Mesangial cell (primary cell): Measurements from ENCODE around the gene BLVRB. TPM values are rescaled to one million over a fixed set of nuclear protein-coding genes. Genes with fewer than 3 reads are reported as not detected.

Experiments
- total RNA-seq: library from RNA; depleted of rRNA; stranded (reverse); fragments of >200 nt; gene quantifications from 2 replicates; pipeline ENCODE4 v1.2.3, GENCODE V29; 2015

Gene BLVRB
- 37.2 and 98.8 TPM in 2 replicates for total RNA-seq

GRCh38 chr19:40465557-40466218, at the start of gene BLVRB:
TSS of gene BLVRB (minus strand) at chr19:40465745. CDS start at chr19:40465688, 57 bp downstream.

GRCh38 chr19:40466985-40467734, 1.6 kb upstream of the BLVRB start, which contains the start of gene SPTBN4:
TSS of gene SPTBN4 (plus strand) at chr19:40467001. CDS start at chr19:40472622, 5,621 bp downstream.

GRCh38 chr19:40444000-40444824, 21.3 kb downstream of the BLVRB start, which contains the start of gene SERTAD3:
TSS of gene SERTAD3 (minus strand) at chr19:40444335. CDS start at chr19:40442080, 2,255 bp downstream.

GRCh38 chr19:40425450-40426287, 39.9 kb downstream of the BLVRB start, which contains the start of gene SERTAD1:
TSS of gene SERTAD1 (minus strand) at chr19:40425992. CDS start at chr19:40423546, 2,446 bp downstream.

GRCh38 chr19:40413291-40413845, 52.2 kb downstream of the BLVRB start, which contains the start of gene PRX:
TSS of gene PRX (minus strand) at chr19:40413378. CDS start at chr19:40407932, 5,446 bp downstream.

Other genes with a start within 250 kb of the BLVRB start
- not detected in 2 replicates for gene TTC9B, start 247.4 kb downstream of the BLVRB start, total RNA-seq
- not detected in 2 replicates for gene CCNP, start 239.1 kb downstream of the BLVRB start, total RNA-seq
- gene AKT2, start 180.4 kb downstream of the BLVRB start, total RNA-seq = 75.6 and 91.8 TPM in 2 replicates
- gene C19orf47, start 117.3 kb downstream of the BLVRB start, total RNA-seq = 11.2 and 19.2 TPM in 2 replicates
- 235 and 546 TPM in 2 replicates for gene PLD3, start 117.0 kb downstream of the BLVRB start, total RNA-seq
- 0.25 TPM in 1 of 2 replicates, not detected in the other for gene HIPK4, start 75.6 kb downstream of the BLVRB start, total RNA-seq
- 1.1 and 3.4 TPM in 2 replicates for gene PRX, start 52.4 kb downstream of the BLVRB start, total RNA-seq
- gene SERTAD1, start 39.8 kb downstream of the BLVRB start, total RNA-seq = 8.0 and 12.5 TPM in 2 replicates
- gene SERTAD3, start 21.4 kb downstream of the BLVRB start, total RNA-seq = 17.9 and 22.8 TPM in 2 replicates
- gene SPTBN4, start 1.3 kb upstream of the BLVRB start, total RNA-seq = 0.38 and 0.49 TPM in 2 replicates
- 139 and 152 TPM in 2 replicates for gene SHKBP1, start 111.1 kb upstream of the BLVRB start, total RNA-seq
- gene LTBP4, start 135.6 kb upstream of the BLVRB start, total RNA-seq = 77.6 and 170 TPM in 2 replicates
- gene NUMBL, start 224.9 kb upstream of the BLVRB start, total RNA-seq = 26.4 and 31.7 TPM in 2 replicates